Left ventricle myocardium inferior (tissue), 1 donor: ENCODE results near the gene COQ10B. TPM values are rescaled to one million over a fixed set of nuclear protein-coding genes. Genes with fewer than 3 reads are reported as not detected.
A peak's percentile ranks its signal among the peaks of the same experiment; 100 is the strongest.

Experiments used
- DNase-seq: peaks from one replicate; pipeline ENCODE4 v3.0.0-alpha.2; 2020
- H3K27ac ChIP-seq: fragments of 200-600 bp; replicated peaks from 2 replicates; pipeline ENCODE4 v1.8.0; 2021
- H3K27me3 ChIP-seq: fragments of 200-600 bp; 2 replicates; pipeline ENCODE4 v1.8.0; 2021; ENCODE audit warnings: low read depth
- H3K36me3 ChIP-seq: fragments of 200-600 bp; 2 replicates; pipeline ENCODE4 v1.8.0; 2021
- H3K4me1 ChIP-seq: fragments of 200-600 bp; 2 replicates; pipeline ENCODE4 v1.8.0; 2021
- H3K4me3 ChIP-seq: fragments of 200-600 bp; 2 replicates; pipeline ENCODE4 v1.8.0; 2021; ENCODE audit warnings: mild to moderate bottlenecking, moderate library complexity
- H3K9me3 ChIP-seq: fragments of 200-600 bp; replicated peaks from 2 replicates; pipeline ENCODE4 v1.8.0; 2021
- intact Hi-C: fragments of 100-400 bp; cut with micrococcal nuclease; formaldehyde crosslinking; loops from one replicate; pipeline ENCODE4 v1.11.0; 2022
- long read RNA-seq: library from polyadenylated mRNA; unstranded; transcript quantifications from one replicate; pipeline ENCODE4 v2.0.0, GENCODE V29; 2021
- total RNA-seq: library from RNA; stranded (reverse); fragmentation: NEBNext Ultra II Directional; extraction: Animal tissue kit (Norgen Biotek cat#: 25700); gene quantifications from one replicate; pipeline ENCODE4 v1.2.1, GENCODE V29; 2021
- TF ChIP-seq, protein P1 (sequence below): fragments of 200-600 bp; IDR thresholded peaks from 2 replicates; pipeline ENCODE4 v1.8.0; 2021; ENCODE audit warnings: antibody characterized with exemption, mild to moderate bottlenecking, borderline replicate concordance
- donor health status: DM: no; HTN: yes; CAD: no; lungs with severe emphysema.

The COQ10B gene
- total RNA-seq: 28.2 TPM
- long read RNA-seq, transcript COQ10B-201 (5 exons, 2,239 nt): major isoform, 69 of 74 reads
- long read RNA-seq, partial matches to known transcripts: 0 of 74 reads
- long read RNA-seq, other reads (novel, unspliced or antisense): 2 of 74 reads

- intact Hi-C loops: no loop called here
- Histone ChIP-seq H3K4me1 (peaks cover 42% of the 10 kb centered on the region), H3K4me3 (peak within 1 kb of the TSS; percentile 90), H3K27ac (peak within 1 kb of the TSS; percentile 99), H3K9me3 (no peaks in the 10 kb centered on the region), H3K36me3 (no peaks in the 10 kb centered on the region), H3K27me3 (no peaks in the 10 kb centered on the region)
- TF ChIP-seq, protein P1, sequence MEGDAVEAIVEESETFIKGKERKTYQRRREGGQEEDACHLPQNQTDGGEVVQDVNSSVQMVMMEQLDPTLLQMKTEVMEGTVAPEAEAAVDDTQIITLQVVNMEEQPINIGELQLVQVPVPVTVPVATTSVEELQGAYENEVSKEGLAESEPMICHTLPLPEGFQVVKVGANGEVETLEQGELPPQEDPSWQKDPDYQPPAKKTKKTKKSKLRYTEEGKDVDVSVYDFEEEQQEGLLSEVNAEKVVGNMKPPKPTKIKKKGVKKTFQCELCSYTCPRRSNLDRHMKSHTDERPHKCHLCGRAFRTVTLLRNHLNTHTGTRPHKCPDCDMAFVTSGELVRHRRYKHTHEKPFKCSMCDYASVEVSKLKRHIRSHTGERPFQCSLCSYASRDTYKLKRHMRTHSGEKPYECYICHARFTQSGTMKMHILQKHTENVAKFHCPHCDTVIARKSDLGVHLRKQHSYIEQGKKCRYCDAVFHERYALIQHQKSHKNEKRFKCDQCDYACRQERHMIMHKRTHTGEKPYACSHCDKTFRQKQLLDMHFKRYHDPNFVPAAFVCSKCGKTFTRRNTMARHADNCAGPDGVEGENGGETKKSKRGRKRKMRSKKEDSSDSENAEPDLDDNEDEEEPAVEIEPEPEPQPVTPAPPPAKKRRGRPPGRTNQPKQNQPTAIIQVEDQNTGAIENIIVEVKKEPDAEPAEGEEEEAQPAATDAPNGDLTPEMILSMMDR: peak; percentile 54
- DNase-seq: peak; percentile 99
Measured at GRCh38 chr2:197453123-197453913, at the start of gene COQ10B. TSS of gene COQ10B (plus strand) at chr2:197453552. CDS start at chr2:197453561, 9 bp downstream.

DNA sequence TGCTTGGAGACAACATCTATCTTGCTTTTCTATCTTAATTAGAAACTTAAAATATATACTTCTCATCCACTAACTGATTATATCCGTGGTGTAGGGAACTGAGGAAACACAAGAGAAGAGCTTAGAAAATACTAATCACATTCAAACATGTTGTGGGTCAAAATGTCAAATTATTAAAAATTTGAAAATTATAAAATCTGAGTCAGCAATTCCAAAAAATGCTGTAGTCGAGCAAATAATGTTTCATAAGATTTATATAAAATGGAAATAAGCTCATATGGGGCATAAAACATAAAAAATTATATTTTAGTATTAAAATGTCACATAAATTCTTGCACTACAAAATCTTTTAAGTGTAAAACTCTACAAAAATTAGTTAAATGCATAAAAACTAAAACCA, 47.8 kb upstream of the COQ10B start:
- H3K27me3 ChIP-seq: no peaks in the 10 kb centered on the region
- peaks cover 100% of the 10 kb centered on the region for H3K36me3 ChIP-seq
- TF ChIP-seq, protein P1: no peak
- H3K9me3 ChIP-seq: no peaks in the 10 kb centered on the region
- H3K4me1 ChIP-seq: no peaks in the 10 kb centered on the region
- H3K27ac ChIP-seq: no peak overlapping the region
- DNase-seq: no peak
- no peak overlapping the region for H3K4me3 ChIP-seq
- intact Hi-C loops: loop anchor here (10.0 kb wide), 1 partner anchor 89 kb away; the partner anchor contains the start of gene HSPD1

- Histone ChIP-seq H3K4me3 (no peak overlapping the region), H3K9me3 (no peaks in the 10 kb centered on the region), H3K4me1 (peaks cover 9% of the 10 kb centered on the region), H3K36me3 (peaks cover 98% of the 10 kb centered on the region), H3K27ac (no peak overlapping the region), H3K27me3 (no peaks in the 10 kb centered on the region)
- intact Hi-C loops: no loop called here
- TF ChIP-seq, protein P1: no peak
- DNase-seq: no peak
Measured at GRCh38 chr2:197414039-197414438, 39.3 kb upstream of the COQ10B start.

- intact Hi-C loops: no loop called here
- DNase-seq: no peak
- H3K4me1 ChIP-seq: peaks cover 11% of the 10 kb centered on the region
- no peaks in the 10 kb centered on the region for H3K9me3 ChIP-seq
- no peak overlapping the region for H3K27ac ChIP-seq
- TF ChIP-seq, protein P1: no peak
- H3K4me3 ChIP-seq: no peak overlapping the region
- no peaks in the 10 kb centered on the region for H3K27me3 ChIP-seq
- H3K36me3 ChIP-seq: peaks cover 98% of the 10 kb centered on the region
Measured at GRCh38 chr2:197414515-197414914, 38.8 kb upstream of the COQ10B start.

- TF ChIP-seq, protein P1: no peak
- H3K4me1 ChIP-seq: peaks cover 19% of the 10 kb centered on the region
Measured at GRCh38 chr2:197416268-197416667, 37.1 kb upstream of the COQ10B start.

More at GRCh38 chr2:197416268-197416667, 37.1 kb upstream of the COQ10B start:
- Histone ChIP-seq H3K27me3 (no peaks in the 10 kb centered on the region), H3K36me3 (peaks cover 95% of the 10 kb centered on the region), H3K9me3 (no peaks in the 10 kb centered on the region), H3K27ac (no peak overlapping the region), H3K4me3 (no peak overlapping the region)
- intact Hi-C loops: no loop called here
- DNase-seq: no peak
